Measurements from ENCODE around the gene C13orf46.

GRCh38 chr13:114016321-114017027, 42.6 kb upstream of the C13orf46 start:
- TF ChIP-seq CTCF (IDR thresholded peaks at IDR 0.05) (no peak), ZFX (IDR thresholded peaks at IDR 0.05; ENCODE audit: borderline replicate concordance) (no peak)

Data from 22Rv1 (cell line).